HG03097 (cell line): ENCODE measurements around the gene OSTN.
"Not testable (repeated sequence)": the region's sequence is repeated elsewhere in the genome, so short reads cannot be mapped to it uniquely, and the experiment has no call there.

Experiments used
- ATAC-seq: cut with Tn5 transposase; IDR thresholded peaks from one replicate; pipeline ENCODE4 v1.9.1; 2021; ENCODE audit not compliant: unreplicated experiment, low FRiP score

OSTN gene

GRCh38 chr3:191261304-191261638 lies 62.2 kb downstream of the OSTN start:
- ATAC-seq, result no peak

- peak; percentile 56 for ATAC-seq
These were observed 63.6 kb downstream of the OSTN start for GRCh38 chr3:191262650-191263049.

DNA sequence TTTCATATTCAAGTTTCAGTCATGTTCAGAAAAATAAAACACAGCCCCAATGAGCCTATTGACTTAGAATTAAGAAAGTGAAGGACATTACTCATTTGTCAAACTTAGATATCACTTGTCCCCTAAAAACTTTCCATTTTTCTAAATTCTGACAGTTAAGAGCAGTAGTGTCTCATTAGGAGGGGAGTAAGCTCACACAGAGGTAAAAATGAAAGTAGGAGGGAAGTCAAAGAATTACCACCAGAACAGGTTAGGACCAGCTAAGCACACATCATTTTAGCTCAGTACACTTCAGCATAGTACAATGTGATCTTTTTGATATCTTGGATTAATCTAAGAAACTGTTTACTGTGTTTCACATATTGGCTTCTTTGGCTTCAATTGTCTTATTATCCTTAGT lies 64.3 kb downstream of the OSTN start:
- peak; percentile 74 for ATAC-seq

DNA sequence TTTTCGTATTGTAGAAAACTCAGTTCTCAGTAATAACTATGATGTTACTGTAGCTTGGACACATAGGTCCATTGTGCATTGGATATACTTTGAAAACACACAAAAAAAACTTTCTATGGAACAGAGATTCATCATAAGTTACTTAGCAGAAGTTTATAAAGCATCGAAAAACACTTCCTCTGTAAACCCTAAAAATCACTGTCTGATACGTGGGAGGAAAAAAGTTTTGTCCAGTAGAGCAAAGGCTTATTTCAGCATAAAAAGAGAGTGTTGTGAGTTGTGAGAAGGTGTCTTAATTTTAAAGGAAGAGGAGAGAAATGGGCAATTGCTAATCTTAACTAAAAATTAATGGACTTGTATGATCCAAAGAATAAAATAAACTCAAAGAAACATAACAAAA lies 64.8 kb downstream of the OSTN start:
- ATAC-seq, result no peak

GRCh38 chr3:191268737-191269136 lies 69.7 kb downstream of the OSTN start:
- ATAC-seq, result no peak

- peak; percentile 39 for ATAC-seq
These were observed 70.4 kb downstream of the OSTN start for GRCh38 chr3:191269289-191270085.

- not testable (repeated sequence) for ATAC-seq
These were observed 76.2 kb downstream of the OSTN start for GRCh38 chr3:191275244-191275643.

- ATAC-seq, result no peak
These were observed 76.7 kb downstream of the OSTN start for GRCh38 chr3:191275751-191276150.

- no peak for ATAC-seq
These were observed 81.1 kb downstream of the OSTN start for GRCh38 chr3:191280111-191280510.

DNA sequence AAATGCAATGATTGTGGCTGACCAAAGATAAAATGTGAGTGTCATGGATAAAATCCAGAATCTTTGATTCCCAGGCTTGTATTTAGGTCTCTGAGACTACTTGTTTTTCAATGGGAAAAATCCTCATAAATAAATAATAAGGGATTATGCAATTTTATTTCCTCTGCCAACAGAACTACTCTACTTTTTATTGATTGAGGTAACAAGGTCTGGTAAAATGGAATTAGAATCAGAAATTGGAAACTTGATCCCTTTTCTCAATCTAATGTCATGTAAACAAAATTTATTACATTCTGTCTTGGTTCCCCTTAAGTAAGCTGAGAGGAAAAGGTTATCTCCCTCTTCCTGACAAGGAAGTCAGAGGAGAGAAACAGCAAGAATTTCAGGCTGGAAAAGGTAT lies 81.8 kb downstream of the OSTN start:
- no peak for ATAC-seq

GRCh38 chr3:191282251-191283185 lies 83.5 kb downstream of the OSTN start:
- ATAC-seq, result no peak

DNA sequence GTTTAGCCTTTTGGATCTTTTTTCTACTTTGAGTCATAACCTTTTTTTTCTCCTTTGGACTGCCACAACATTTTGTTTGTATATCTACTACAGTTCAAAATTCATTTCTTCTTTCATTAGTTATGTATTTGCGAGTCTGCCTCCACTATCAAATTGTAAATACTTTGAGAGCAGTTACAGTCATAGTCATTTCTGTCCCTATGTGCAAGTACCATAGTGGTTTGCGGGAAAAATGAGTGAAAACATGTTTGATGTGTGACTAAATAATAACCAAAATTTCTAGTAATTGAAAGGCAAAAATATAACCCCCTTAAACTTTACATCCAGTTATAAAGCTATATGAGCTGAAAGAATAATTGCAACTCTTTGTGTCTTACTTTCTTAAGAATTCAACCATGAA lies 84.4 kb downstream of the OSTN start:
- no peak for ATAC-seq

DNA sequence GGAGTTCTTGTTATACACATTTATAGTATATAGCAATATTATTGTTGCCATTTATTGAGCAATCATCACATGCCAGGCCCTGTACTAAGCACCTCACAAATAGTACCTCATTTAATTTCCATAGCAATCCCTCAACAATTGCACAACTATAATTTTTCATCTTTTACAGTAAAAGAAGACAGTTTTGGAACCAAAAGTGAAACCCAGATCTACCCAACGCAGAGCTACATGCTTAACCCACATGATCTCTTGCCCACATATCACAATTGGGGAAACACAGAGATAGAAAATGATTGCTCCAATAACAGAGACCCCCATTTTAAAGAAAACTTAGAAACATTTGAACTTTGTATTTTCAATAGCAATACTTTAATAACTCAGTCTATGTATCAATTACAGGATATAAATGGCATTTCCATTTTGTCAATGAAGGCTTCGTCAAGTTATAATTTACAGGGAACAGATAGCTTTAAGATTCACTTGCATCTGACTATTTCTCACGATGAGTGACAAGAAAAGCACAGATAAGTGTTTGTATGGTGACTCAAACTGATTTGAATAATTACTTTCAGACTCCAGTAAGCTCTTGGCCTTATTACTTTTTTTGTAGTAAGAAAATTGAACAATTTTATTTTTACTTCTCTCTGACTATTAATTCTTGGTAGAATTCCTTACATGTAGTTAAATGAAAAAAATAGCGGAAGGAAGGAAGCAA lies 91.4 kb downstream of the OSTN start:
- peak; percentile 78 for ATAC-seq

DNA sequence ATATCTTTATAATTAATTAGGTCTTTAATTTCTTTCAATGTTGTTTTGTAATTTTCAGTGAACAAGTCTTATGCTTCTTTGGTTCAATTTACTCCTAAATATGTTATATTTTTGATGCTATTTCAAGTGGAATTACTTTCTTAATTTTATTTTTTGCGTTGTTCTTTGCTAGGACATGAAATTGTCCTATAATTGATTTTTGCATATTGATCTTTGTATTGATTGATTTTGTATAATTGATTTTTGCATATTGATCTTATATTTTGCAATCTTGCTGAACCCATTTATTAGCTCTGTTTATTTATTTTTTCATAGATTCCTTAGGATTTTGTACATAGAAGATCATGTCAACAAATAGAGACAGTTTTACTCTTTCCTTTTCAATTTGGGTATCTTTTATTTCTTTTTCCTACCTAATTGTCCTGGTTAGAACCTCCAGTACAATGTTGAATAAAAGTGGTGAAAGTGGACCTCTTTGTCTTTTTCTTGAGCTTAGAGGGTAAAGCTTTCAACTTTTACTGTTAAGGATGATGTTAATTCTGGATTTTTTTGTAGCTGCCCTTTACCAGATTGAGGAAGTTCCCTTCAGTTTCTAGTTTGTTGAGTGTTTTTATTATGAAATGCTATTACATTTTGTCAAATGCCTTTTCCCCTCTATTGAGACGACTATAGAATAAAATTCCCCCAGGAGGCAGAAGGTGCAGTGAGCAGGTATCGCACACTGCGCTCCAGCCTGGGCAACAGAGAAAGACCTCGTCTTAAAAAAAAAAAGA lies 93.4 kb downstream of the OSTN start:
- no peak for ATAC-seq

DNA sequence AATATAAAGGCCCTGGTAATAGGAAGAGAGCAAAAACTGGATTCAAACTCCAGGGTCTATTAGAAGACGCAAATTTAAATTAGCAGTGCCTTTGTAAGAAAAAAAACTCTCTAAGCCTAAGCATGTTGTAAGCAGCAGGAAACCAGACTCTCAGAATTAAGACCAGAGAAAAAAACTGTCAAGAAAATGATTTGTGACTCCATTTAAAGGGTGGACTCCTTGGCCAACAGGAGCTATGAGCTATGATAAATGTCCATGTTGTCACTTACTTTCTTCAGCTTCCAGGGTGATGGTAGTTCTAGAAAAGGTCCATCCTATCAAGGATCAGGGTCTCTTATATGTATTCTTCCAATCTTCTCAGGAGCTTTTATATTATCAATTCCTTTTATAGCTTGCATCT lies 95.2 kb downstream of the OSTN start:
- no peak for ATAC-seq

GRCh38 chr3:191296041-191296541 lies 97.0 kb downstream of the OSTN start:
- ATAC-seq, result peak; percentile 77

DNA sequence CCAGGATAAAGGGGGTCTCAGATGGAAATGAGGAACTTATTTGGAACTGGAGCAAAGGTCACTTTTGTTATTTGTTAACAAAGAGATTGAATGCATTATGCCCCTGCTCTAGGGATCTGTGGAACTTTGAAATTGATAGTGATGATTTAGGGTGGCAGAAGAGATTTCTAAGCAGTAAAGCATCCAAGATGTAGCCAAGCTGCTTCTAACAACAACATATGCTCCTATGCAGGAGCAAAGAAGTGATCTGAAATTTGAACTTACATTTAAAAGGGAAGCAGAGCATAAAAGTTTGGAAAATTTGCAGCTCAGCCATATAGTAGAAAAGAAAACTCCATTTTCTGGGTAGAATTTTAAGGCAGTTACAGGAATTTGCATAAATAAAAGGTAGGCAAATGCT lies 99.8 kb downstream of the OSTN start:
- ATAC-seq, result no peak

GRCh38 chr3:191300422-191300821 lies 101.4 kb downstream of the OSTN start:
- no peak for ATAC-seq

- ATAC-seq, result peak; percentile 55
These were observed 102.0 kb downstream of the OSTN start for GRCh38 chr3:191301017-191301416.

DNA sequence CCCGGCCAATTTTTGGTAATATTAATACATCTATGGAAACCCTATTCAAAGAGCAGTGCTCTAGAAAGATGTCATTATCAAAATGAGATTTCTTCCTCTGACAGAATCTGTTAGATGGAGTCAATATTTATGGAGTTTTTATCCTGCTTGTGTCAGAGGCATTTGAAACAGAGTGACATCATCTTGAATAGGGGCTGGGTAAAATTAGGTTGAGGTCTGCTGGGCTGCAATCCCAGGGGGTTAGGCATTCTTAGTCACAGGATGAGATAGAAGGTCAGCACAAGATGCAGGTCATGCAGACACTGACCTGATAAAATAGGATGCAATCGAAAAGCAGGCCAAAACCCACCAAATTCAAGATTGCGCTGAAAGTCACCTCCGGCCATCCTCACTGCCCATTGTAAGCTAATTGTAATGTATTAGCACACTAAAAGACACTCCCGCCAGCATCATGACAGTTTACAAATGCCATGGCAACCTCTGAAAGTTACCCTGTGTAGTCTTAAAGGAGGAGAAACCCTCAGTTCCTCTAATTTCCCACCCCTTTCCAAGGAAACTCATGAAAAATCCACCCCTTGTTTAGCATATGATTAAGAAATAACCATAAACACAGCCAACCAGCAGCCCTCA lies 102.9 kb downstream of the OSTN start:
- no peak for ATAC-seq
